Airway epithelial cell (primary cell): ENCODE measurements around the gene TXNRD1. TPM values are rescaled to one million over a fixed set of nuclear protein-coding genes. Genes with fewer than 3 reads are reported as not detected.

Source experiments
- total RNA-seq: library from RNA; depleted of rRNA; stranded (reverse); fragments of >200 nt; gene quantifications from 2 replicates; pipeline ENCODE4 v1.2.3, GENCODE V29; 2015

The TXNRD1 gene
- 32.6 and 36.7 TPM in 2 replicates for total RNA-seq

DNA sequence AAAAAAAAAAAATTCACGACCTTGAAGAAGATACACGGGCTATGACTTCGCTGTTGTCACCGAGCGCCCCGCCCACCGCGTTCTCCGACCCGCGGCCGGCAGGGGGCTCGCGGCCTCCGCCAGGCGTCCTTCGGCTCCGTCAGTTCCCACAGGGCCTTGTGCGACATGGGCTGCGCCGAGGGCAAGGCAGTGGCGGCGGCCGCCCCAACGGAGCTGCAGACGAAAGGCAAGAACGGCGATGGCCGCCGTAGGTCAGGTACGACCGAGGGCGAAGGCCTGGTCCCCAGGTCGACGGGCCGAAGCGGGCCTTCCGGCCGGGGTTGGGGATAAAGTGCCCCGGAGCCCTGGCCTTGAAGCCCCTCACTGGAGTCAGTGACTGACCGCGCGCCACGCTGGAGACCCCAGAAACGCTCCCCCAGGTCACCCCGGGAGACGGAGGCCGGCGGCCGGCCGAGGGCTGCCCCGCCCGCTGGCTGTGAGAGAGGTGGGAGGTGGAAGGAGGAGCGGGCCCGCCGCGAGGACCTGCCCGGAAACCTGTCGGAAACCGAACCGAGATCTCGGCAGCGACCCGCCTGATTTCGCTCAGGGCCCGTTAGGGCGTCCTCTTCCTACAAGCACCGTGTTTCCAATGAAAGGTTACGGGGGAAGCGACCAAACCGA, at the start of gene TXNRD1:
Gene TXNRD1, plus strand, starts transcription at position 142 of the 660 bp plus-strand sequence. Its CDS starts 24 bp downstream, at position 166.

DNA sequence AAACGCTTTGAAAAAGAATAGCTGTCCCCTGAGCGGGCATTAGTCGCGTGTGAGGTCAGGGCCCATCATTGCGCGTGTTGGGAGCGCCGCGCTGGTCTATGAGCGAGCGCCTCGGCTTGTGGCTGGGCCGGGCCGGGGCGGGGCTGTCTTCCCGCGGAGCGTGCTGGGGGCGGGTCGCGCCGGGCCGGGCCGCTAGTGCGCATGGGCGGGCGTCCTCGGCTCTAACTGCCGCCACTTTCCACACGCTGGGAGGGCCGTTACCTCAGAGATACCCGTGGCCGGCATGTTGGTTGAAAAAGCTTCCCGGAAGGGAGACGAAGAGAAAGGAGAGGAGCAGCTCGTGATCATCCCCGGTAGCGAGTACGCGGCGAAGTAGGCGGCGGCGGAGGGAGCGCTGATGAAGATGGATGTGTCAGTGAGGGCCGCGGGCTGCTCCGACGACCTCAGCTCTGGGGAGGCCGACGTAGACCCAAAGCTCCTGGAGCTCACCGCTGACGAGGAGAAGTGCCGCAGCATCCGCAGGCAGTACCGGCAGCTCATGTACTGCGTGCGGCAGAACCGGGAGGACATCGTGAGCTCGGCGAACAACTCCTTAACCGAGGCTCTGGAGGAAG, 88.1 kb downstream of the TXNRD1 start, which contains the start of gene EID3:
Gene EID3, plus strand, starts transcription at position 202 of the 614 bp plus-strand sequence. Its CDS starts 196 bp downstream, at position 398.

Other genes starting within 250 kb of the TXNRD1 start
- gene TDG, start 249.9 kb upstream of the TXNRD1 start, total RNA-seq = 25.8 and 32.2 TPM in 2 replicates
- gene GLT8D2, start 165.6 kb upstream of the TXNRD1 start, total RNA-seq = 1.5 and 1.6 TPM in 2 replicates
- gene HCFC2, start 151.2 kb upstream of the TXNRD1 start, total RNA-seq = 4.0 and 6.4 TPM in 2 replicates
- 7.0 and 9.9 TPM in 2 replicates for gene NFYB, start 77.6 kb upstream of the TXNRD1 start, total RNA-seq
- gene EID3, start 88.0 kb downstream of the TXNRD1 start, total RNA-seq = 0.14 and 0.42 TPM in 2 replicates
- 11.0 and 16.8 TPM in 2 replicates for gene CHST11, start 241.2 kb downstream of the TXNRD1 start, total RNA-seq